Neural cell (in vitro differentiated cells): ENCODE measurements around the gene TMPRSS3. TPM values are rescaled to one million over a fixed set of nuclear protein-coding genes. Genes with fewer than 3 reads are reported as not detected.

Source experiments
- H2AFZ ChIP-seq: fragments of 200-600, 300-800 bp; sonication (generic), shearing (Covaris generic); 2 replicates; pipeline ENCODE4 v1.6.0; 2014; ENCODE audit warnings: low read depth, mild to moderate bottlenecking, antibody characterized with exemption, low read length, moderate library complexity
- H3F3A ChIP-seq: fragments of 200-600 bp; shearing (Covaris generic); 2 replicates; pipeline ENCODE4 v1.6.1; 2016; ENCODE audit warnings: mild to moderate bottlenecking, moderate library complexity, mixed read lengths, antibody characterized with exemption, low read length; ENCODE audit not compliant: insufficient read depth, poor library complexity, severe bottlenecking
- H3K27ac ChIP-seq: fragments of 200-600, 300-800 bp; sonication (generic), shearing (Covaris generic); 2 replicates; pipeline ENCODE4 v1.5.1; 2014; ENCODE audit warnings: mild to moderate bottlenecking, low read length, moderate library complexity
- H3K27me3 ChIP-seq: fragments of 300-800, 200-600 bp; sonication (generic), shearing (Covaris generic); 2 replicates; pipeline ENCODE4 v1.6.0; 2014; ENCODE audit warnings: mild to moderate bottlenecking, low read depth, low read length, moderate library complexity; ENCODE audit not compliant: insufficient read depth
- H3K36me3 ChIP-seq: fragments of 300-800, 200-600 bp; sonication (generic), shearing (Covaris generic); 2 replicates; pipeline ENCODE4 v1.5.1; 2014; ENCODE audit warnings: mild to moderate bottlenecking, antibody characterized with exemption, low read length, moderate library complexity; ENCODE audit not compliant: insufficient read depth
- H3K4me2 ChIP-seq: fragments of 300-800, 200-600 bp; sonication (generic), shearing (Covaris generic); 2 replicates; pipeline ENCODE4 v1.6.0; 2014; ENCODE audit warnings: mild to moderate bottlenecking, low read length
- H3K4me3 ChIP-seq: fragments of 300-800, 200-600 bp; sonication (generic), shearing (Covaris generic); 2 replicates; pipeline ENCODE4 v1.5.1; 2014; ENCODE audit warnings: mild to moderate bottlenecking, low read length, moderate library complexity
- H3K79me2 ChIP-seq: fragments of 200-600 bp; shearing (Covaris generic); replicated peaks from 2 replicates; pipeline ENCODE4 v1.6.0; 2014; ENCODE audit warnings: mild to moderate bottlenecking, low read length, moderate library complexity; ENCODE audit not compliant: insufficient read depth
- H3K9ac ChIP-seq: fragments of 300-800, 200-600 bp; sonication (generic), shearing (Covaris generic); 2 replicates; pipeline ENCODE4 v1.6.1; 2016; ENCODE audit warnings: mild to moderate bottlenecking, low read length, mixed read lengths
- H3K9me2 ChIP-seq: fragments of 200-600 bp; shearing (Covaris generic); 2 replicates; pipeline ENCODE4 v1.6.1; 2016; ENCODE audit warnings: mild to moderate bottlenecking, low read length, mixed read lengths; ENCODE audit not compliant: insufficient read depth
- H3K9me3 ChIP-seq: fragments of 200-600, 300-800 bp; sonication (generic), shearing (Covaris generic); 2 replicates; pipeline ENCODE4 v1.6.1; 2016; ENCODE audit warnings: mild to moderate bottlenecking, mixed run types, low read length, moderate library complexity, mixed read lengths
- H4K20me1 ChIP-seq: fragments of 200-600 bp; shearing (Covaris generic); 2 replicates; pipeline ENCODE4 v1.6.1; 2016; ENCODE audit warnings: mild to moderate bottlenecking, mixed run types; ENCODE audit not compliant: insufficient read depth
- EP300 ChIP-seq: fragments of 450-650 bp; conservative IDR thresholded peaks from 2 replicates; pipeline ENCODE4 v1.6.1; 2014; ENCODE audit warnings: antibody characterized with exemption, mild to moderate bottlenecking, moderate library complexity; ENCODE audit not compliant: poor library complexity, severe bottlenecking
- EZH2 ChIP-seq: fragments of 200-600, 300-800 bp; shearing (Covaris generic), sonication (generic); IDR thresholded peaks from 2 replicates; pipeline ENCODE4 v1.6.1; 2014; ENCODE audit warnings: antibody characterized with exemption, low read length, borderline replicate concordance, mild to moderate bottlenecking; ENCODE audit not compliant: insufficient read depth, poor library complexity, severe bottlenecking
- MXI1 ChIP-seq: fragments of 450-650 bp; conservative IDR thresholded peaks from 2 replicates; pipeline ENCODE4 v1.6.1; 2014; ENCODE audit warnings: antibody characterized with exemption, mild to moderate bottlenecking; ENCODE audit not compliant: poor library complexity, severe bottlenecking
- POLR2AphosphoS5 ChIP-seq: IDR thresholded peaks from 2 replicates; pipeline ENCODE4 v1.6.1; 2012
- RAD21 ChIP-seq: fragments of 450-650 bp; conservative IDR thresholded peaks from 2 replicates; pipeline ENCODE4 v1.6.1; 2014; ENCODE audit warnings: antibody characterized with exemption, mild to moderate bottlenecking, moderate library complexity
- SMC3 ChIP-seq: fragments of 450-650 bp; conservative IDR thresholded peaks from 2 replicates; pipeline ENCODE4 v1.6.1; 2014; ENCODE audit warnings: antibody characterized with exemption, mild to moderate bottlenecking, moderate library complexity; ENCODE audit not compliant: poor library complexity
- TAF1 ChIP-seq: IDR thresholded peaks from 2 replicates; pipeline ENCODE4 v1.6.1; 2012; ENCODE audit warnings: low read depth
- polyA plus RNA-seq: library from polyadenylated mRNA; depleted of rRNA; stranded (reverse); fragments of >200 nt; gene quantifications from 2 replicates; pipeline ENCODE4 v1.2.3, GENCODE V29; 2014
- TF ChIP-seq, protein P1 (sequence below): IDR thresholded peaks from 2 replicates; pipeline ENCODE4 v1.6.1; 2012; ENCODE audit warnings: borderline replicate concordance
- TF ChIP-seq, protein P2 (sequence below): fragments of 450-650 bp; IDR thresholded peaks from 2 replicates; pipeline ENCODE4 v1.5.1; 2014; ENCODE audit warnings: antibody characterized with exemption, mild to moderate bottlenecking, moderate library complexity; ENCODE audit not compliant: poor library complexity, severe bottlenecking

The TMPRSS3 gene
- polyA plus RNA-seq, 1 donor from 2014 or later: 0.12 TPM

DNA sequence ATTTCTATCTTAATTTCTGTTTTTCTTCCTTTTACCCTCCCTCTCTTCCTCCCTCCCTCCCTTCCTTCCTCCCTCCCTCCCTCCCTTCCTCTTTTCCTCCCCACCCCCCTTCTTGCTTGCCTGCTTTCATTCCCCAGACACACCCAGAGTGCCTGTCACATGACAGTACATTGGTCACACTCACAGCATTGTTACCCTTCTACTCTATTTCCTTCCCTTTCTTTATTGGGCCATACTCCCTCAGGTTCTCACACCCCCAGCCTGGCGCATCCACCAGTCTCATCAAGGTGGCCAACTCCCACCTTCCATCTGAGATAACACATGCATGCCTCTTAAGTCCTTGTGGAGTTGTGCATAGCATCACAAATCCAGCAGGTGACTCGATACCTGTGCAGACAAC lies 10.9 kb downstream of the TMPRSS3 start:
- Histone ChIP-seq H4K20me1 (no peaks in the 10 kb centered on the region), H3K27me3 (no peaks in the 10 kb centered on the region), H3F3A (no peaks in the 10 kb centered on the region), H3K9me3 (no peaks in the 10 kb centered on the region), H3K4me3 (no peak overlapping the region), H3K4me2 (no peak overlapping the region), H3K27ac (no peak overlapping the region), H3K9me2 (no peaks in the 10 kb centered on the region), H3K9ac (no peak overlapping the region), H3K36me3 (no peaks in the 10 kb centered on the region), H2AFZ (no peak overlapping the region), H3K79me2 (no peaks in the 10 kb centered on the region)
- TF ChIP-seq, protein P1, sequence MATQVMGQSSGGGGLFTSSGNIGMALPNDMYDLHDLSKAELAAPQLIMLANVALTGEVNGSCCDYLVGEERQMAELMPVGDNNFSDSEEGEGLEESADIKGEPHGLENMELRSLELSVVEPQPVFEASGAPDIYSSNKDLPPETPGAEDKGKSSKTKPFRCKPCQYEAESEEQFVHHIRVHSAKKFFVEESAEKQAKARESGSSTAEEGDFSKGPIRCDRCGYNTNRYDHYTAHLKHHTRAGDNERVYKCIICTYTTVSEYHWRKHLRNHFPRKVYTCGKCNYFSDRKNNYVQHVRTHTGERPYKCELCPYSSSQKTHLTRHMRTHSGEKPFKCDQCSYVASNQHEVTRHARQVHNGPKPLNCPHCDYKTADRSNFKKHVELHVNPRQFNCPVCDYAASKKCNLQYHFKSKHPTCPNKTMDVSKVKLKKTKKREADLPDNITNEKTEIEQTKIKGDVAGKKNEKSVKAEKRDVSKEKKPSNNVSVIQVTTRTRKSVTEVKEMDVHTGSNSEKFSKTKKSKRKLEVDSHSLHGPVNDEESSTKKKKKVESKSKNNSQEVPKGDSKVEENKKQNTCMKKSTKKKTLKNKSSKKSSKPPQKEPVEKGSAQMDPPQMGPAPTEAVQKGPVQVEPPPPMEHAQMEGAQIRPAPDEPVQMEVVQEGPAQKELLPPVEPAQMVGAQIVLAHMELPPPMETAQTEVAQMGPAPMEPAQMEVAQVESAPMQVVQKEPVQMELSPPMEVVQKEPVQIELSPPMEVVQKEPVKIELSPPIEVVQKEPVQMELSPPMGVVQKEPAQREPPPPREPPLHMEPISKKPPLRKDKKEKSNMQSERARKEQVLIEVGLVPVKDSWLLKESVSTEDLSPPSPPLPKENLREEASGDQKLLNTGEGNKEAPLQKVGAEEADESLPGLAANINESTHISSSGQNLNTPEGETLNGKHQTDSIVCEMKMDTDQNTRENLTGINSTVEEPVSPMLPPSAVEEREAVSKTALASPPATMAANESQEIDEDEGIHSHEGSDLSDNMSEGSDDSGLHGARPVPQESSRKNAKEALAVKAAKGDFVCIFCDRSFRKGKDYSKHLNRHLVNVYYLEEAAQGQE: no peak
- TF ChIP-seq MXI1: no peak
- no peak for TF ChIP-seq EZH2
- no peak for TF ChIP-seq POLR2AphosphoS5
- TF ChIP-seq RAD21: no peak
- TF ChIP-seq, protein P2, sequence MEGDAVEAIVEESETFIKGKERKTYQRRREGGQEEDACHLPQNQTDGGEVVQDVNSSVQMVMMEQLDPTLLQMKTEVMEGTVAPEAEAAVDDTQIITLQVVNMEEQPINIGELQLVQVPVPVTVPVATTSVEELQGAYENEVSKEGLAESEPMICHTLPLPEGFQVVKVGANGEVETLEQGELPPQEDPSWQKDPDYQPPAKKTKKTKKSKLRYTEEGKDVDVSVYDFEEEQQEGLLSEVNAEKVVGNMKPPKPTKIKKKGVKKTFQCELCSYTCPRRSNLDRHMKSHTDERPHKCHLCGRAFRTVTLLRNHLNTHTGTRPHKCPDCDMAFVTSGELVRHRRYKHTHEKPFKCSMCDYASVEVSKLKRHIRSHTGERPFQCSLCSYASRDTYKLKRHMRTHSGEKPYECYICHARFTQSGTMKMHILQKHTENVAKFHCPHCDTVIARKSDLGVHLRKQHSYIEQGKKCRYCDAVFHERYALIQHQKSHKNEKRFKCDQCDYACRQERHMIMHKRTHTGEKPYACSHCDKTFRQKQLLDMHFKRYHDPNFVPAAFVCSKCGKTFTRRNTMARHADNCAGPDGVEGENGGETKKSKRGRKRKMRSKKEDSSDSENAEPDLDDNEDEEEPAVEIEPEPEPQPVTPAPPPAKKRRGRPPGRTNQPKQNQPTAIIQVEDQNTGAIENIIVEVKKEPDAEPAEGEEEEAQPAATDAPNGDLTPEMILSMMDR: no peak
- no peak for TF ChIP-seq TAF1
- no peak for TF ChIP-seq SMC3

GRCh38 chr21:42384156-42384945 lies 11.5 kb downstream of the TMPRSS3 start:
- H3F3A ChIP-seq: no peaks in the 10 kb centered on the region
- no peak overlapping the region for H3K4me2 ChIP-seq
- H3K9me3 ChIP-seq: no peaks in the 10 kb centered on the region
- H3K27ac ChIP-seq: no peak overlapping the region
- no peaks in the 10 kb centered on the region for H3K27me3 ChIP-seq
- H3K79me2 ChIP-seq: no peaks in the 10 kb centered on the region
- no peak overlapping the region for H3K9ac ChIP-seq
- no peaks in the 10 kb centered on the region for H3K9me2 ChIP-seq
- no peak for TF ChIP-seq EZH2
- TF ChIP-seq TAF1: no peak
- TF ChIP-seq, protein P2: no peak
- no peak for TF ChIP-seq RAD21
- no peak for TF ChIP-seq EP300
- H2AFZ ChIP-seq: no peak overlapping the region
- no peaks in the 10 kb centered on the region for H4K20me1 ChIP-seq
- no peak overlapping the region for H3K4me3 ChIP-seq
- no peaks in the 10 kb centered on the region for H3K36me3 ChIP-seq
